Cardiac muscle cell (in vitro differentiated cells and primary cell): ENCODE results near the gene PRKD3. TPM values are rescaled to one million over a fixed set of nuclear protein-coding genes. Genes with fewer than 3 reads are reported as not detected.
"Not testable (repeated sequence)": the region's sequence is repeated elsewhere in the genome, so short reads cannot be mapped to it uniquely, and the experiment has no call there.

Experiments used
- DNase-seq, 2 donors: peaks; one replicate each; pipeline versions ENCODE4 v3.0.0 to v3.0.0-alpha.2; 2010 to 2017; ENCODE audit warnings: low read depth in 1 of 2, low spot score in 1 of 2
- H3K27ac ChIP-seq: fragments of 200-600 bp; sonication (generic); 2 replicates; pipeline ENCODE4 v1.5.1; 2016
- H3K27me3 ChIP-seq: fragments of 200-600 bp; sonication (generic); 2 replicates; pipeline ENCODE4 v1.6.0; 2016; ENCODE audit warnings: control low read depth
- H3K36me3 ChIP-seq: fragments of 200-600 bp; sonication (generic); 2 replicates; pipeline ENCODE4 v1.5.1; 2016; ENCODE audit warnings: control low read depth
- H3K4me1 ChIP-seq: fragments of 200-600 bp; sonication (generic); 2 replicates; pipeline ENCODE4 v1.8.1; 2017; ENCODE audit warnings: low read depth, mild to moderate bottlenecking, mixed run types
- H3K4me3 ChIP-seq: fragments of 200-600 bp; sonication (generic); 2 replicates; pipeline ENCODE4 v1.5.1; 2016; ENCODE audit warnings: mild to moderate bottlenecking
- H3K9me3 ChIP-seq: fragments of 200-600 bp; sonication (generic); 2 replicates; pipeline ENCODE4 v1.5.1; 2017; ENCODE audit warnings: low read depth, mild to moderate bottlenecking, control low read depth
- polyA plus RNA-seq: library from polyadenylated mRNA; unstranded; fragments of >200 nt; fragmentation: Nextera tagmentation; extraction: Ambion mirVana; gene quantifications from 2 replicates; pipeline ENCODE4 v1.2.1, GENCODE V29; 2016
- total RNA-seq: library from RNA; depleted of rRNA; stranded (reverse); fragments of >200 nt; gene quantifications from 2 replicates; pipeline ENCODE4 v1.2.3, GENCODE V29; 2016
- TF ChIP-seq, protein P1 (sequence below): IDR thresholded peaks from 2 replicates; pipeline ENCODE4 v1.5.1; 2012; ENCODE audit warnings: low read depth, mild to moderate bottlenecking, low read length

Gene PRKD3
- total and polyA plus RNA-seq, 2 experiments from 2014 or later: 13.2 to 20.2 TPM

DNA sequence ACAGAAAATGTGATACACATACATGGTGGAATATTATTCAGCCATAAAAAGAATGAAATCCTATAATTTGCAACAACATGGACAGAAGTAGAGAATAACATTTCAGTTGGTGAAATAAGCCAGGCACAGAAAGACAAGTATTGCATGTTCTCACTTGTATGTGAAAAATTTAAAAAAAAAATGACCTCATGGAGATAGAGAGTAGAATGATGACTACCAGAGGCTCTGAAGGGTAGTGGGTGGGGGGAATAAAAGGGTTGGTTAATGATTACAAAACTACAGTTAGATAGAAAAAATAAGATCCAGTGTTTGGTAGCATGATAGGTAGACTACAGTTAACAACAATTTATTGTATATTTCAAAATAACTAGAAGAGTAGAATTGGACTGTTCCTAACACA, 24.5 kb downstream of the PRKD3 start:
- Histone ChIP-seq H3K4me3 (no peak overlapping the region), H3K27me3 (no peaks in the 10 kb centered on the region), H3K4me1 (peaks cover 14% of the 10 kb centered on the region), H3K27ac (no peak overlapping the region), H3K36me3 (no peaks in the 10 kb centered on the region), H3K9me3 (no peaks in the 10 kb centered on the region)
- TF ChIP-seq, protein P1, sequence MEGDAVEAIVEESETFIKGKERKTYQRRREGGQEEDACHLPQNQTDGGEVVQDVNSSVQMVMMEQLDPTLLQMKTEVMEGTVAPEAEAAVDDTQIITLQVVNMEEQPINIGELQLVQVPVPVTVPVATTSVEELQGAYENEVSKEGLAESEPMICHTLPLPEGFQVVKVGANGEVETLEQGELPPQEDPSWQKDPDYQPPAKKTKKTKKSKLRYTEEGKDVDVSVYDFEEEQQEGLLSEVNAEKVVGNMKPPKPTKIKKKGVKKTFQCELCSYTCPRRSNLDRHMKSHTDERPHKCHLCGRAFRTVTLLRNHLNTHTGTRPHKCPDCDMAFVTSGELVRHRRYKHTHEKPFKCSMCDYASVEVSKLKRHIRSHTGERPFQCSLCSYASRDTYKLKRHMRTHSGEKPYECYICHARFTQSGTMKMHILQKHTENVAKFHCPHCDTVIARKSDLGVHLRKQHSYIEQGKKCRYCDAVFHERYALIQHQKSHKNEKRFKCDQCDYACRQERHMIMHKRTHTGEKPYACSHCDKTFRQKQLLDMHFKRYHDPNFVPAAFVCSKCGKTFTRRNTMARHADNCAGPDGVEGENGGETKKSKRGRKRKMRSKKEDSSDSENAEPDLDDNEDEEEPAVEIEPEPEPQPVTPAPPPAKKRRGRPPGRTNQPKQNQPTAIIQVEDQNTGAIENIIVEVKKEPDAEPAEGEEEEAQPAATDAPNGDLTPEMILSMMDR: no peak
- DNase-seq: no peak

DNA sequence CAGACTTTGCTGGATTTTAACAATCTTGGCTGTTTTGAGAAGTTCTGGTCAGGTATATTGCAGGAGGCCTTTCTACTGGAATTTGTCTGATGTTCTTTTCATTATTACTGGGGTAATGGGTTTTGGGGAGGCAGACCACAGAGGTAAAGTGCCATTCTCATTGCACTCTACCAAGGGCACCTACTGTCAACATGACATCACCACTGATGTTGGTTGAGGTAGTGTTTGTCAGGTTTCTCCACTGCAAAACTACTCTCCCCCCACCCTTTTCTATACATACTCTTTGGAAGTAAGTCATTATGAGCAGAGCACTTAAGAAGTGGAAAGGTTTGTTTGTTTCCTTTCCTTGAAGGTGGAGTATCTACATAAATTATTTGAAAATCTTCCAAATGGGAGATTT, 27.0 kb downstream of the PRKD3 start:
- TF ChIP-seq, protein P1: no peak
- Histone ChIP-seq H3K9me3 (no peaks in the 10 kb centered on the region), H3K27me3 (no peaks in the 10 kb centered on the region), H3K4me1 (peaks cover 14% of the 10 kb centered on the region), H3K4me3 (no peak overlapping the region), H3K27ac (no peak overlapping the region), H3K36me3 (peaks cover 2% of the 10 kb centered on the region)
- DNase-seq: no peak

DNA sequence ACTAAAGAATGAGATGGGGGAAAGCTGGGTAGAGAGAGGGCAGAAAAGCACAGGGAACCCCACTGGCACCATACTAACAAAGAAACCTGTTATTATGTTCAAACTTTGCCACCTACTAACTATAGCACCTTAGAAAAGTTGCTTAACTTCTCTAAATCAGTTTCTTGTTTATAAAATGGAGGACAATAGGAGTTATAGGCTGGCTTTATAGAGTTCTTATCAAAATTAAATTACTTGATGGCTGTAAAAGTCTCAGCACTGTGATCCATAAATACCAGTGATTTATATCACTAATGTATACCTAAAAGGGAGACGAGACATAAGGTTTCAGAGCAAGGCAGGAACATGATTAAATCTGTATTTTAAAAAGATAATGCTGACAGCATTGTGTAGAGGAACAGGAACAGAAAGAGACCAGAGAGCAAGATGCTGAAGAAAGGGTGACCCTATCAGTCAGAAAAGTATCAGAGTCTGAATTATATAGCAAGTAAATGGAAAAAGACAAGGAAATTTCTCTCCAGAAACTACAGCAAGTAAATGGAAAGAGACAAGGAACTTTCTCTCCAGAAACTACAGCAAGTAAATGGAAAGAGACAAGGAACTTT, 29.1 kb downstream of the PRKD3 start:
- no peak overlapping the region for H3K27ac ChIP-seq
- peaks cover 4% of the 10 kb centered on the region for H3K36me3 ChIP-seq
- H3K27me3 ChIP-seq: no peaks in the 10 kb centered on the region
- H3K9me3 ChIP-seq: no peaks in the 10 kb centered on the region
- no peak for DNase-seq
- H3K4me3 ChIP-seq: no peak overlapping the region
- TF ChIP-seq, protein P1: no peak
- H3K4me1 ChIP-seq: no peaks in the 10 kb centered on the region

DNA sequence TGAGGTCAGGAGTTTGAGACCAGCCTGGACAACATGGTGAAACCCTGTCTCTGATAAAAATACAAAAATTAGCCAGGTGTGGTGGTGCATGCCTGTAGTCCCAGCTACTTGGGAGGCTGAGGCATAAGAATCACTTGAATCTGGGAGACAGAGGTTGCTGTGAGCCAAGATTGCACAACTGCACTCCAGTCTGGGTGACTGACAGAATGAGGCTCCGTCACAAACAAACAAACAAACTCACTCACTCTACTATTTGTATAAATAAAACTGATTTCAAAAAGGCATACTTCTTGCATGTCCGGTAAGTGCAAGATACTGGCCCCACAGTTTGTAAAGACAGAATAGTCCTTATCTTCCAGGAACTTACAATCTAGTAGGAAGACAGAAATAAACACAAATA, 29.8 kb downstream of the PRKD3 start:
- DNase-seq, H3K4me1 ChIP-seq, H3K9me3 ChIP-seq, H3K36me3 ChIP-seq, H3K27ac ChIP-seq, H3K4me3 ChIP-seq, H3K27me3 ChIP-seq: not testable (repeated sequence)

DNA sequence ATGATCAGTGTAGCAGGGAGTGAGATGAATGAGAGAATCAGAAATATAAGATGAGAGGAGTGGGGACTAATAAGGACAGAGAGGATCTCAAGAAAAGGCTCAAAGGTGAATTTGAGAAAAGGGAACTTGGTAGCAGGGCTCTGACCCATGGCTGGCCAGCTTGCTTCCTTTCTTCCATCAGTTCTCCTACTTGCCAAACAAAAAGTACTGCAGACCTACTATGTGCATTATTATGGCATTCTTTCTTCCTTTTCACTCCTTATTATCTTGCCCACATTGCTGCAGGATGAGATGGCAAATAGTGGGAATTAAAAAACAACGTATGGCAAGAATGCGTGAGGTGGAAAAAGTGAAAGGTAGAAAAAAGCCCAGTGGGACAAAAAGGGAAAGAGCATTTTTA, 33.0 kb downstream of the PRKD3 start:
- Histone ChIP-seq H3K4me3 (no peak overlapping the region), H3K27ac (no peak overlapping the region), H3K9me3 (no peaks in the 10 kb centered on the region), H3K4me1 (no peaks in the 10 kb centered on the region), H3K27me3 (no peaks in the 10 kb centered on the region), H3K36me3 (peaks cover 23% of the 10 kb centered on the region)
- TF ChIP-seq, protein P1: no peak
- no peak for DNase-seq

DNA sequence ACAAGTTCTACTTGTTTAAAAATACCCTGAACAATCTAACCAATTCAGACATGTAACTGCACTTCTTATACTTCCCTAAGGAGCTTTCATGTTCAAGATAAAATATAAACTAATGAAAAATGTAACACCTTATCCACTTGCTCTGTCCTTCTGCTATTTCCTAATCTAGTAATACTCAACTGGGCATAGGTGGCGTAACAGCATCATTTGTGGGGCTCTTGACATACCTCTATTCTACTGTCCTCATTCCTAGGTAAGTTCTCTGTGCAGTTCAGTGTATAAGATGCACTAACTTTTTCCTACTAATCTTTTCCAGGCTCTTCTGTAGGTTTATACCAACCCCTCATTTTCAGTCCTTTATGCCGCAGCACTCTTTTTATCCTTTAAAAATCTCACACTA, 36.7 kb downstream of the PRKD3 start:
- Histone ChIP-seq H3K9me3 (no peaks in the 10 kb centered on the region), H3K4me1 (no peaks in the 10 kb centered on the region), H3K27ac (no peak overlapping the region), H3K4me3 (no peak overlapping the region), H3K27me3 (no peaks in the 10 kb centered on the region), H3K36me3 (peaks cover 39% of the 10 kb centered on the region)
- TF ChIP-seq, protein P1: no peak
- no peak for DNase-seq
